ENCODE data around the gene CCNY.

- TF ChIP-seq, protein P1, sequence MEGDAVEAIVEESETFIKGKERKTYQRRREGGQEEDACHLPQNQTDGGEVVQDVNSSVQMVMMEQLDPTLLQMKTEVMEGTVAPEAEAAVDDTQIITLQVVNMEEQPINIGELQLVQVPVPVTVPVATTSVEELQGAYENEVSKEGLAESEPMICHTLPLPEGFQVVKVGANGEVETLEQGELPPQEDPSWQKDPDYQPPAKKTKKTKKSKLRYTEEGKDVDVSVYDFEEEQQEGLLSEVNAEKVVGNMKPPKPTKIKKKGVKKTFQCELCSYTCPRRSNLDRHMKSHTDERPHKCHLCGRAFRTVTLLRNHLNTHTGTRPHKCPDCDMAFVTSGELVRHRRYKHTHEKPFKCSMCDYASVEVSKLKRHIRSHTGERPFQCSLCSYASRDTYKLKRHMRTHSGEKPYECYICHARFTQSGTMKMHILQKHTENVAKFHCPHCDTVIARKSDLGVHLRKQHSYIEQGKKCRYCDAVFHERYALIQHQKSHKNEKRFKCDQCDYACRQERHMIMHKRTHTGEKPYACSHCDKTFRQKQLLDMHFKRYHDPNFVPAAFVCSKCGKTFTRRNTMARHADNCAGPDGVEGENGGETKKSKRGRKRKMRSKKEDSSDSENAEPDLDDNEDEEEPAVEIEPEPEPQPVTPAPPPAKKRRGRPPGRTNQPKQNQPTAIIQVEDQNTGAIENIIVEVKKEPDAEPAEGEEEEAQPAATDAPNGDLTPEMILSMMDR (IDR thresholded peaks at IDR 0.05; ENCODE audit: low read depth, low read length), result no peak
- no peak for TF ChIP-seq EZH2phosphoT487 (IDR thresholded peaks at IDR 0.05; ENCODE audit: low read depth)
Measured at GRCh38 chr10:35595106-35595505, 258.8 kb downstream of the CCNY start.

Data from OCI-LY3 (cell line).